CD14-positive monocyte (primary cell): ENCODE data around the gene APLP1. TPM values are rescaled to one million over a fixed set of nuclear protein-coding genes. Genes with fewer than 3 reads are reported as not detected.

ENCODE experiments used
- DNase-seq, 3 donors: peaks; one replicate each; pipeline ENCODE4 v3.0.0-alpha.2; 2011 to 2022
- H2AFZ ChIP-seq: 2 replicates; pipeline ENCODE4 v1.6.0; 2012; ENCODE audit warnings: mild to moderate bottlenecking, low read depth, low read length, inconsistent platforms; ENCODE audit not compliant: insufficient read depth, poor library complexity, severe bottlenecking
- H3K27ac ChIP-seq, 2 donors: 1 replicate in 1 of 2; 2 replicates in 1 of 2; pipeline ENCODE4 v1.5.1; 2012 to 2013; ENCODE audit warnings: low read length in 2 of 2, control low read depth in 1 of 2, inconsistent platforms in 1 of 2, low read depth in 1 of 2, mild to moderate bottlenecking in 1 of 2
- H3K27me3 ChIP-seq, 2 donors: one replicate each; pipeline versions ENCODE4 v1.6.0 to v1.6.1; 2011 to 2013; ENCODE audit warnings: low read length in 2 of 2; ENCODE audit not compliant: control insufficient read depth in 2 of 2, insufficient read depth in 2 of 2
- H3K36me3 ChIP-seq, 2 donors: replicated peaks in 1 of 2; 1 replicate in 1 of 2; 2 replicates in 1 of 2; pipeline versions ENCODE4 v1.5.1 to v1.6.1; 2012 to 2013; ENCODE audit warnings: low read length in 2 of 2, control low read depth in 1 of 2, inconsistent platforms in 1 of 2, mild to moderate bottlenecking in 1 of 2; ENCODE audit not compliant: insufficient read depth in 2 of 2, control insufficient read depth in 1 of 2
- H3K4me1 ChIP-seq, 2 donors: 1 replicate in 1 of 2; 2 replicates in 1 of 2; pipeline versions ENCODE4 v1.5.1 to v1.6.1; 2012 to 2013; ENCODE audit warnings: low read length in 2 of 2, control low read depth in 1 of 2, inconsistent platforms in 1 of 2, mild to moderate bottlenecking in 1 of 2, moderate library complexity in 1 of 2; ENCODE audit not compliant: insufficient read depth in 2 of 2, control insufficient read depth in 1 of 2
- H3K4me2 ChIP-seq: replicated peaks from 2 replicates; pipeline ENCODE3; 2012; ENCODE audit warnings: low read length, moderate library complexity, mild to moderate bottlenecking; ENCODE audit not compliant: poor library complexity, severe bottlenecking; ENCODE audit errors: extremely low read depth
- H3K4me3 ChIP-seq, 3 experiments: fragments of 200-600 bp in 1 of 3; sonication (generic) in 1 of 3; replicated peaks in 1 of 3; 1 replicate in 2 of 3; 2 replicates in 1 of 3; pipeline ENCODE4 v1.5.1; 2011 to 2013; ENCODE audit warnings: low read length in 3 of 3, mild to moderate bottlenecking in 3 of 3, control low read depth in 2 of 3, low read depth in 2 of 3, inconsistent platforms in 1 of 3, moderate library complexity in 1 of 3
- H3K79me2 ChIP-seq: 2 replicates; pipeline ENCODE4 v1.6.0; 2012; ENCODE audit warnings: mild to moderate bottlenecking, control low read depth, inconsistent platforms, low read length, moderate library complexity; ENCODE audit not compliant: insufficient read depth
- H3K9ac ChIP-seq: 2 replicates; pipeline ENCODE4 v1.6.0; 2017; ENCODE audit warnings: low read length, mild to moderate bottlenecking; ENCODE audit not compliant: insufficient read depth, poor library complexity, severe bottlenecking
- H3K9me3 ChIP-seq, 2 donors: replicated peaks in 1 of 2; 1 replicate in 1 of 2; 2 replicates in 1 of 2; pipeline versions ENCODE4 v1.5.1 to v1.6.1; 2012 to 2013; ENCODE audit warnings: low read length in 2 of 2, control low read depth in 1 of 2; ENCODE audit not compliant: control insufficient read depth in 1 of 2, insufficient read depth in 1 of 2
- H4K20me1 ChIP-seq: 2 replicates; pipeline ENCODE4 v1.6.0; 2012; ENCODE audit warnings: mild to moderate bottlenecking, low read length, control low read depth, moderate library complexity; ENCODE audit not compliant: insufficient read depth
- H3K27ac Mint-ChIP-seq, 7 donors: one replicate each; pipeline ENCODE4 v1.8.0; 2020; ENCODE audit warnings: mild to moderate bottlenecking in 7 of 7, mixed read lengths in 7 of 7, moderate library complexity in 6 of 7, inconsistent platforms in 2 of 7
- H3K27me3 Mint-ChIP-seq, 3 donors: one replicate each; pipeline ENCODE4 v1.8.0; 2021 to 2022; ENCODE audit warnings: low read depth in 3 of 3, mild to moderate bottlenecking in 3 of 3, mixed read lengths in 3 of 3, moderate library complexity in 3 of 3, inconsistent platforms in 1 of 3
- H3K36me3 Mint-ChIP-seq, 2 donors: one replicate each; pipeline ENCODE4 v1.8.0; 2020; ENCODE audit warnings: mixed read lengths in 2 of 2, inconsistent platforms in 1 of 2, mild to moderate bottlenecking in 1 of 2
- H3K4me1 Mint-ChIP-seq: one replicate; pipeline ENCODE4 v1.8.0; 2020; ENCODE audit warnings: mild to moderate bottlenecking, mixed read lengths
- H3K4me3 Mint-ChIP-seq, 2 donors: one replicate each; pipeline ENCODE4 v1.8.0; 2020; ENCODE audit warnings: mild to moderate bottlenecking in 2 of 2, mixed read lengths in 2 of 2, moderate library complexity in 1 of 2
- H3K9me3 Mint-ChIP-seq, 7 donors: one replicate each; pipeline ENCODE4 v1.8.0; 2020 to 2022; ENCODE audit warnings: mixed read lengths in 7 of 7, mild to moderate bottlenecking in 6 of 7, moderate library complexity in 6 of 7, inconsistent platforms in 2 of 7
- CTCF ChIP-seq: fragments of 200-600 bp; IDR thresholded peaks from one replicate; pipeline ENCODE4 v1.8.0; 2022; ENCODE audit warnings: antibody characterized with exemption, mild to moderate bottlenecking
- WGBS: methylation state at CpG from one replicate; pipeline ENCODE4 v1.1.5; 2013; ENCODE audit warnings: missing lambda C conversion rate; ENCODE audit not compliant: insufficient coverage; 5-methylcytosine and 5-hydroxymethylcytosine counted together
- intact Hi-C, 2 donors: fragments of 100-400 bp; cut with micrococcal nuclease; formaldehyde crosslinking; loops; one replicate each; pipeline versions ENCODE4 v1.15.0 to v1.15.1; 2023
- polyA plus RNA-seq, 3 donors: library from polyadenylated mRNA; depleted of rRNA in 1 of 3; unstranded in 2 of 3; stranded (reverse) in 1 of 3; fragments of 300-500 nt in 2 of 3; fragments of >200 nt in 1 of 3; fragmentation: Illumina TruSeq in 2 of 3; gene quantifications; 1 replicate in 2 of 3; 2 replicates in 1 of 3; pipeline ENCODE4 v1.2.3, GENCODE V29; 2012 to 2021

The APLP1 gene
- polyA plus RNA-seq, 3 donors, result not detected

- Mint-ChIP-seq H3K9me3 (peaks cover 0 to 20% (median 16%) of the 10 kb centered on the region in 7 donors), H3K4me1 (peaks cover 18% of the 10 kb centered on the region), H3K4me3 (peak overlapping the region; percentile 73 to 92), H3K27me3 (peaks cover 51 to 68% (median 55%) of the 10 kb centered on the region in 3 donors), H3K27ac (peak overlapping the region in 1 of 7 donors; percentile 27), H3K36me3 (peaks cover 4 to 5% of the 10 kb centered on the region in 2 donors)
- Histone ChIP-seq H3K4me3 (peak overlapping the region in 2 of 3 experiments; percentile 9 to 58), H3K27me3 (peaks cover 28 to 50% of the 10 kb centered on the region in 2 donors), H3K9ac (no peak overlapping the region), H3K9me3 (peaks cover 0 to 22% of the 10 kb centered on the region in 2 donors), H3K36me3 (no peaks in the 10 kb centered on the region), H3K4me1 (peaks cover 9 to 11% of the 10 kb centered on the region in 2 donors), H3K4me2 (peak overlapping the region; percentile 48), H3K79me2 (no peaks in the 10 kb centered on the region), H3K27ac (no peak overlapping the region), H4K20me1 (no peaks in the 10 kb centered on the region), H2AFZ (peak overlapping the region; percentile 59)
- 6% methylated on average over 49 of the region's 63 CpGs for WGBS
- no peak for TF ChIP-seq CTCF
- DNase-seq, result no peak
- intact Hi-C loops, result no loop called here
Measured at GRCh38 chr19:35845215-35846037, 22.9 kb upstream of the APLP1 start.

GRCh38 chr19:35846038-35846668 is 22.2 kb upstream of the APLP1 start:
- Mint-ChIP-seq H3K4me1 (peaks cover 18% of the 10 kb centered on the region), H3K27ac (no peak overlapping the region), H3K27me3 (peaks cover 53 to 74% (median 60%) of the 10 kb centered on the region in 3 donors), H3K36me3 (peaks cover 4 to 5% of the 10 kb centered on the region in 2 donors), H3K9me3 (peaks cover 0 to 19% (median 16%) of the 10 kb centered on the region in 7 donors), H3K4me3 (peak overlapping the region in 1 of 2 donors; percentile 82)
- intact Hi-C loops, result no loop called here
- Histone ChIP-seq H2AFZ (no peak overlapping the region), H3K4me2 (no peak overlapping the region), H3K4me3 (no peak overlapping the region), H3K9ac (no peak overlapping the region), H3K27ac (no peak overlapping the region), H4K20me1 (no peaks in the 10 kb centered on the region), H3K27me3 (peaks cover 28 to 57% of the 10 kb centered on the region in 2 donors), H3K9me3 (peaks cover 0 to 22% of the 10 kb centered on the region in 2 donors), H3K36me3 (no peaks in the 10 kb centered on the region), H3K79me2 (no peaks in the 10 kb centered on the region), H3K4me1 (peaks cover 9 to 11% of the 10 kb centered on the region in 2 donors)
- 6% methylated on average over 23 of the region's 26 CpGs for WGBS
- TF ChIP-seq CTCF, result no peak
- DNase-seq, result no peak
